SK-N-SH treated with all-trans-retinoic acid at 6 μM for 48 hours (cell line): ENCODE measurements around the gene NUP155.

ENCODE experiments used
- BACH2 ChIP-seq: fragments of 250-450 bp; sonication (Bioruptor Pico); IDR thresholded peaks from 2 replicates; pipeline ENCODE4 v1.9.0; 2021; ENCODE audit warnings: mild to moderate bottlenecking, borderline replicate concordance
- CSDC2 ChIP-seq: fragments of 250-450 bp; sonication (Bioruptor Pico); IDR thresholded peaks from 2 replicates; pipeline ENCODE4 v1.5.0; 2020; ENCODE audit warnings: mild to moderate bottlenecking, moderate library complexity
- GLIS3 ChIP-seq: fragments of 250-450 bp; sonication (Bioruptor Pico); IDR thresholded peaks from 2 replicates; pipeline ENCODE4 v1.5.0; 2020; ENCODE audit warnings: mild to moderate bottlenecking, moderate library complexity
- PPARA ChIP-seq: fragments of 250-450 bp; sonication (Bioruptor Pico); IDR thresholded peaks from 2 replicates; pipeline ENCODE4 v1.5.0; 2020; ENCODE audit warnings: mild to moderate bottlenecking, borderline replicate concordance
- ZFP3 ChIP-seq: fragments of 250-450 bp; sonication (Bioruptor Pico); IDR thresholded peaks from 2 replicates; pipeline ENCODE4 v1.5.0; 2020; ENCODE audit warnings: mild to moderate bottlenecking, moderate library complexity
- ZNF70 ChIP-seq: fragments of 450-650 bp; formaldehyde crosslinking; IDR thresholded peaks from 2 replicates; pipeline ENCODE4 v1.5.0; 2020; ENCODE audit warnings: mild to moderate bottlenecking, moderate library complexity
- TF ChIP-seq, protein P1 (sequence below): fragments of 250-450 bp; sonication (Bioruptor Pico); IDR thresholded peaks from 2 replicates; pipeline ENCODE4 v1.8.0; 2020; ENCODE audit warnings: mild to moderate bottlenecking, moderate library complexity, borderline replicate concordance
- TF ChIP-seq, protein P2 (sequence below): fragments of 250-450 bp; sonication (Bioruptor Pico); IDR thresholded peaks from 2 replicates; pipeline ENCODE4 v1.5.1; 2021; ENCODE audit warnings: mild to moderate bottlenecking, moderate library complexity

DNA sequence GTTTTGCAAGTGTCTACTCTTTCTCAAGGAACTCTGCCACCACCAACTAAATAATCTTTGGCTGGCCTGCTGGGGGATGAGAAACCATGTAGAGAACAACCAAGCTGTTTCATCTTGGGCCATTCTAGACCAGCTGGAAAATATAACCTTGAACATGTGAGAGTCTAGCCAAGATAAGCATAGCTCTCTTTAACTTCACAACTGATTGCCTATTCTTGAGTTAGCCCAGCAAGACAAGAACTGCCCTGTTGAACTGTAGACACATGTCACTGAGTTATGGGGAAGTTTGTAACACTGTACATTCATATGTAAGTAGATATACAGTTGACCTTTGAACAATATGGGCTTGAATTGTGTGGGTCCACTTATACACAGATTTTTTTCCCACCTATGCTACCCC is 44.4 kb downstream of the NUP155 start:
- TF ChIP-seq, protein P1, sequence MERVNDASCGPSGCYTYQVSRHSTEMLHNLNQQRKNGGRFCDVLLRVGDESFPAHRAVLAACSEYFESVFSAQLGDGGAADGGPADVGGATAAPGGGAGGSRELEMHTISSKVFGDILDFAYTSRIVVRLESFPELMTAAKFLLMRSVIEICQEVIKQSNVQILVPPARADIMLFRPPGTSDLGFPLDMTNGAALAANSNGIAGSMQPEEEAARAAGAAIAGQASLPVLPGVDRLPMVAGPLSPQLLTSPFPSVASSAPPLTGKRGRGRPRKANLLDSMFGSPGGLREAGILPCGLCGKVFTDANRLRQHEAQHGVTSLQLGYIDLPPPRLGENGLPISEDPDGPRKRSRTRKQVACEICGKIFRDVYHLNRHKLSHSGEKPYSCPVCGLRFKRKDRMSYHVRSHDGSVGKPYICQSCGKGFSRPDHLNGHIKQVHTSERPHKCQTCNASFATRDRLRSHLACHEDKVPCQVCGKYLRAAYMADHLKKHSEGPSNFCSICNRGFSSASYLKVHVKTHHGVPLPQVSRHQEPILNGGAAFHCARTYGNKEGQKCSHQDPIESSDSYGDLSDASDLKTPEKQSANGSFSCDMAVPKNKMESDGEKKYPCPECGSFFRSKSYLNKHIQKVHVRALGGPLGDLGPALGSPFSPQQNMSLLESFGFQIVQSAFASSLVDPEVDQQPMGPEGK (CRISPR knock-in tag): no peak
- TF ChIP-seq BACH2 (CRISPR knock-in tag): no peak
- no peak for TF ChIP-seq CSDC2 (CRISPR knock-in tag)
- TF ChIP-seq GLIS3 (CRISPR knock-in tag): no peak
- TF ChIP-seq, protein P2, sequence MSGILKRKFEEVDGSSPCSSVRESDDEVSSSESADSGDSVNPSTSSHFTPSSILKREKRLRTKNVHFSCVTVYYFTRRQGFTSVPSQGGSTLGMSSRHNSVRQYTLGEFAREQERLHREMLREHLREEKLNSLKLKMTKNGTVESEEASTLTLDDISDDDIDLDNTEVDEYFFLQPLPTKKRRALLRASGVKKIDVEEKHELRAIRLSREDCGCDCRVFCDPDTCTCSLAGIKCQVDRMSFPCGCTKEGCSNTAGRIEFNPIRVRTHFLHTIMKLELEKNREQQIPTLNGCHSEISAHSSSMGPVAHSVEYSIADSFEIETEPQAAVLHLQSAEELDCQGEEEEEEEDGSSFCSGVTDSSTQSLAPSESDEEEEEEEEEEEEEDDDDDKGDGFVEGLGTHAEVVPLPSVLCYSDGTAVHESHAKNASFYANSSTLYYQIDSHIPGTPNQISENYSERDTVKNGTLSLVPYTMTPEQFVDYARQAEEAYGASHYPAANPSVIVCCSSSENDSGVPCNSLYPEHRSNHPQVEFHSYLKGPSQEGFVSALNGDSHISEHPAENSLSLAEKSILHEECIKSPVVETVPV (CRISPR knock-in tag): no peak
- no peak for TF ChIP-seq PPARA
- no peak for TF ChIP-seq ZNF70 (CRISPR knock-in tag)
- no peak for TF ChIP-seq ZFP3 (CRISPR knock-in tag)
